ENCODE results near the gene FMO5. TPM values are rescaled to one million over a fixed set of nuclear protein-coding genes. Genes with fewer than 3 reads are reported as not detected.
"Not testable (repeated sequence)": the region's sequence is repeated elsewhere in the genome, so short reads cannot be mapped to it uniquely, and the experiment has no call there.

Gene FMO5
- total RNA-seq, 1 donor from 2014 or later = 1.8 TPM

DNA sequence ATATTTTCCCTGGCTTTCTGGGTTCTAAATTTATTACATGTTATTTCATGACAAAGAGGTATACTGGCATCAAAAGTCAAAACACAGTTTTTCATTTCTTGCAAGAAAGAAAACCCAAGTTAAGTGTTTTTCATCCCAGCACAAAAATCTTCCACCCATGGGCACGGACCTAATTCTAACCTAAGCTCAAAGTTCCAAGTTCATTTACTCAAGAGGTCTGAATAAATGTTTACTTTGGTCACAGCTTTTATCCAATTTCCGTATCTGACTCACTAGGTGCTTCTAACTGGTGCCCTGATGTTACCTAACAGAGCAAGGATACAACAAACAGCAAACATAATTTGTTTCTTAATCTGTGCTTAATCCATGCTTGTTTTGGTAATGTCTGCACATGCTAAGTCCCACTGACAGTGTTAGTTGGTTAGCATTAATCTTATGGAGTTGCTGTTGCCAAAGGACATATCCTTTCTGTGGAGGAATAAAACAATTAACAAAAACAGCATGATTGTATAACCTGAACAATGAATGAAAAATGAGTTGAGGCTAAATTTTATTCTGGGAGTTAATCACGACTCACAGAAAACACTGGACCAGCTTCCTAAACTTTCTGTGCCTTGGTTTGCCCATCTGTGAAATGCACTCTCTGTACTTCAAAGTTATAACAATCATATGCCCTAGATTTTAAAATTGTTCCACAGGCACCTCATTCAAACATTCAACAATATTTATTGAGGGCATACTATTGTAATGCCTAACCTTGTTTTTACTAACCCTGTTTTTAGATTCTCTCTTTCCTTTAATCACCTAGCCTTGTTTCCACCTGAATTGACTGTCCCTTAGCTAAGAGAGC is 13.1 kb upstream of the FMO5 start:
- H3K4me1 Mint-ChIP-seq (ENCODE audit: low read depth) = peaks cover 4% of the 10 kb centered on the region
- DNase-seq (ENCODE audit: low spot score) = no peak
- H3K27me3 Mint-ChIP-seq (ENCODE audit: low read depth) = no peaks in the 10 kb centered on the region
- H3K9me3 Mint-ChIP-seq (ENCODE audit: low read depth) = no peaks in the 10 kb centered on the region
- H3K36me3 Mint-ChIP-seq (ENCODE audit: low read depth) = no peaks in the 10 kb centered on the region
- no peak overlapping the region for H3K27ac Mint-ChIP-seq (ENCODE audit: unreplicated experiment)
- TF ChIP-seq, protein P1, sequence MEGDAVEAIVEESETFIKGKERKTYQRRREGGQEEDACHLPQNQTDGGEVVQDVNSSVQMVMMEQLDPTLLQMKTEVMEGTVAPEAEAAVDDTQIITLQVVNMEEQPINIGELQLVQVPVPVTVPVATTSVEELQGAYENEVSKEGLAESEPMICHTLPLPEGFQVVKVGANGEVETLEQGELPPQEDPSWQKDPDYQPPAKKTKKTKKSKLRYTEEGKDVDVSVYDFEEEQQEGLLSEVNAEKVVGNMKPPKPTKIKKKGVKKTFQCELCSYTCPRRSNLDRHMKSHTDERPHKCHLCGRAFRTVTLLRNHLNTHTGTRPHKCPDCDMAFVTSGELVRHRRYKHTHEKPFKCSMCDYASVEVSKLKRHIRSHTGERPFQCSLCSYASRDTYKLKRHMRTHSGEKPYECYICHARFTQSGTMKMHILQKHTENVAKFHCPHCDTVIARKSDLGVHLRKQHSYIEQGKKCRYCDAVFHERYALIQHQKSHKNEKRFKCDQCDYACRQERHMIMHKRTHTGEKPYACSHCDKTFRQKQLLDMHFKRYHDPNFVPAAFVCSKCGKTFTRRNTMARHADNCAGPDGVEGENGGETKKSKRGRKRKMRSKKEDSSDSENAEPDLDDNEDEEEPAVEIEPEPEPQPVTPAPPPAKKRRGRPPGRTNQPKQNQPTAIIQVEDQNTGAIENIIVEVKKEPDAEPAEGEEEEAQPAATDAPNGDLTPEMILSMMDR (IDR thresholded peaks at IDR 0.05) = no peak
- no peak overlapping the region for H3K4me3 Mint-ChIP-seq (ENCODE audit: unreplicated experiment)

DNA sequence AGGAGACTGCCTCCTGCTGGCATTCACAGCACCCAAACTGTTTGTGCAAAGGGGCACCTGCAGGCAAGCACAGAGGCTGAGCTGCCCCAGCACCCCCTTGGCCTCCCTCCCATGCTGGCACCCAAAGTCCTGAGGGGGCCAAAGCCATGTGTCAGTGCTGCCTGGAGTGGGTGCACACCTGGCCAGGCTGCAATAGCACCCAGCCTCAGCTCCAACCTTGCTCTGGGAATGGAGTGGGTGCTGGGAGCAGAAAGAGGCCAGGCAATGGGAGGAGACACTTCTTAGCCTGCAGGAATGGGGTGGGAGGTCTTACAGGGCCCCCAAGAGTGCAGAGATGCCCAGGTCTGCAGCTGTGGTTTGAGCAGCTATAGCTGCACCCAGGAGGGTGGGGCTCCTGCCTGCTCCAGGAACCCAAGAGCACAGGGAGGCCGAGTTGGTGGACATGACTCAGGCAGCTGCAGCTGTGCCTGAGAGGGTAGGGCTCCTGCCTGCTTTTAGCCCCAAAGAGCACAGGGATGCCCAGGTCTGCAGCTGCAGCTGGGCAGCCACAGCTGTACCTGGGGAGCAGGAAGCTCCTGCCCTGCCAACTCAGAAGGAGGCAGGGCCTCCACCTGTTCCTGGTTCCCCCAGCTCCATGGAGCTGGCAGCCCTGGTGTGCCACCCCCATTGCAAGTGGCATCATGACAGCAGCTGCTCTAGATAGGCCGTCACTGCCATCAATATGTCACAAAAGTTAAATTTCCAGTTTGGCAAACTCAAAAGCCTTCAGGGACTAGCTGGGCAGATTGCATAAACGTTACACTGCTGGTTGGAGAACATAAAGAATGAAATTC is 12.0 kb upstream of the FMO5 start:
- TF ChIP-seq, protein P1 (IDR thresholded peaks at IDR 0.05) = no peak
- no peak for DNase-seq (ENCODE audit: low spot score)
- no peak overlapping the region for H3K4me3 Mint-ChIP-seq (ENCODE audit: unreplicated experiment)
- no peaks in the 10 kb centered on the region for H3K9me3 Mint-ChIP-seq (ENCODE audit: low read depth)
- no peaks in the 10 kb centered on the region for H3K36me3 Mint-ChIP-seq (ENCODE audit: low read depth)
- peaks cover 3% of the 10 kb centered on the region for H3K4me1 Mint-ChIP-seq (ENCODE audit: low read depth)
- H3K27ac Mint-ChIP-seq (ENCODE audit: unreplicated experiment) = no peak overlapping the region
- no peaks in the 10 kb centered on the region for H3K27me3 Mint-ChIP-seq (ENCODE audit: low read depth)

GRCh38 chr1:147236448-147236847 is 11.3 kb upstream of the FMO5 start:
- Mint-ChIP-seq H3K27ac (ENCODE audit: unreplicated experiment) (no peak overlapping the region), H3K9me3 (ENCODE audit: low read depth) (no peaks in the 10 kb centered on the region)

DNA sequence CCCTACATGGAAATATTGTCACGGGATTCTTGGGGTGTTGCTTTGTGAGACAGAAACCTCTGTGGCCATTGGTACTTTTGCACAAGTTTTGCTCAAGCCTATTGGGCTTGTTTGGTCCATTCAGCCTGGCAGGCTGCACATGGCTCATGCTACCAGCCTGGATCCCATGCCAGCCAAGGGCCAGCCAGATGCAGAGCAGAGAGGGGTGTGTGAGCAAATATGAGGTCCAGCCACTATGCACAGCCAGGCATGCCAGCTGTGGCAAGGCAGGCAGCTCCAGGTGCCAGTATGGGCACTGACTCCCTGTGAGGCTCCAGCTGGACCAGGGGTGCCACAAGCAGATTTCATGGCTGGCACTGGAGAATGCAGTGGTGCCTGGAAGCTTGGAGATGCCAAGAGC is 10.7 kb upstream of the FMO5 start:
- peaks cover 5% of the 10 kb centered on the region for H3K9me3 Mint-ChIP-seq (ENCODE audit: low read depth)
- TF ChIP-seq, protein P1 (IDR thresholded peaks at IDR 0.05) = no peak
- no peak overlapping the region for H3K4me3 Mint-ChIP-seq (ENCODE audit: unreplicated experiment)
- H3K27ac Mint-ChIP-seq (ENCODE audit: unreplicated experiment) = no peak overlapping the region
- DNase-seq (ENCODE audit: low spot score) = no peak
- H3K36me3 Mint-ChIP-seq (ENCODE audit: low read depth) = no peaks in the 10 kb centered on the region
- peaks cover 5% of the 10 kb centered on the region for H3K27me3 Mint-ChIP-seq (ENCODE audit: low read depth)
- no peaks in the 10 kb centered on the region for H3K4me1 Mint-ChIP-seq (ENCODE audit: low read depth)

More at GRCh38 chr1:147236448-147236847, 11.3 kb upstream of the FMO5 start:
- Mint-ChIP-seq H3K36me3 (ENCODE audit: low read depth) (no peaks in the 10 kb centered on the region), H3K4me3 (ENCODE audit: unreplicated experiment) (no peak overlapping the region), H3K27me3 (ENCODE audit: low read depth) (no peaks in the 10 kb centered on the region), H3K4me1 (ENCODE audit: low read depth) (no peaks in the 10 kb centered on the region)
- no peak for DNase-seq (ENCODE audit: low spot score)
- TF ChIP-seq, protein P1 (IDR thresholded peaks at IDR 0.05) = no peak

GRCh38 chr1:147233903-147234302 is 8.8 kb upstream of the FMO5 start:
- H3K36me3 Mint-ChIP-seq (ENCODE audit: low read depth); H3K27ac Mint-ChIP-seq (ENCODE audit: unreplicated experiment); H3K9me3 Mint-ChIP-seq (ENCODE audit: low read depth); H3K4me1 Mint-ChIP-seq (ENCODE audit: low read depth); DNase-seq (ENCODE audit: low spot score); H3K4me3 Mint-ChIP-seq (ENCODE audit: unreplicated experiment); H3K27me3 Mint-ChIP-seq (ENCODE audit: low read depth): not testable (repeated sequence)

GRCh38 chr1:147231032-147231431 is 5.9 kb upstream of the FMO5 start:
- H3K27ac Mint-ChIP-seq (ENCODE audit: unreplicated experiment); H3K36me3 Mint-ChIP-seq (ENCODE audit: low read depth); H3K4me3 Mint-ChIP-seq (ENCODE audit: unreplicated experiment); H3K27me3 Mint-ChIP-seq (ENCODE audit: low read depth); DNase-seq (ENCODE audit: low spot score); H3K4me1 Mint-ChIP-seq (ENCODE audit: low read depth); H3K9me3 Mint-ChIP-seq (ENCODE audit: low read depth): not testable (repeated sequence)

Data from chondrocyte (in vitro differentiated cells).